KMS-11 (cell line): Measurements from ENCODE around the gene TADA3.

Source experiments
- H2AFZ ChIP-seq: fragments of 200-600 bp; sonication (generic); 2 replicates; pipeline ENCODE4 v1.6.1; 2016; ENCODE audit warnings: antibody characterized with exemption, mixed run types, low read depth
- H3K27ac ChIP-seq: fragments of 200-600 bp; sonication (generic); 2 replicates; pipeline ENCODE4 v1.6.1; 2016; ENCODE audit warnings: mild to moderate bottlenecking, mixed run types
- H3K27me3 ChIP-seq: fragments of 200-600 bp; sonication (generic); 2 replicates; pipeline ENCODE4 v1.6.1; 2017; ENCODE audit warnings: mild to moderate bottlenecking, low read depth, mixed run types, moderate library complexity; ENCODE audit not compliant: insufficient read depth
- H3K36me3 ChIP-seq: fragments of 200-600 bp; sonication (generic); 2 replicates; pipeline ENCODE4 v1.6.1; 2017; ENCODE audit warnings: mild to moderate bottlenecking, mixed run types; ENCODE audit not compliant: insufficient read depth
- H3K4me1 ChIP-seq: fragments of 200-600 bp; sonication (generic); 2 replicates; pipeline ENCODE4 v1.6.1; 2016; ENCODE audit warnings: mild to moderate bottlenecking, low read depth, mixed run types; ENCODE audit not compliant: poor library complexity, severe bottlenecking
- H3K4me2 ChIP-seq: fragments of 200-600 bp; sonication (generic); 2 replicates; pipeline ENCODE4 v1.7.0; 2016; ENCODE audit warnings: mild to moderate bottlenecking, mixed run types
- H3K4me3 ChIP-seq: fragments of 200-600 bp; sonication (generic); IDR thresholded peaks from 2 replicates; pipeline ENCODE4 v1.6.1; 2017; ENCODE audit warnings: low read depth, low read length, mixed read lengths; ENCODE audit not compliant: insufficient read depth
- H3K79me2 ChIP-seq: fragments of 200-600 bp; sonication (generic); 2 replicates; pipeline ENCODE4 v1.6.1; 2016; ENCODE audit warnings: low read depth, mixed run types; ENCODE audit not compliant: insufficient read depth
- H3K9ac ChIP-seq: fragments of 200-600 bp; sonication (generic); 2 replicates; pipeline ENCODE4 v1.6.1; 2016; ENCODE audit warnings: mild to moderate bottlenecking, mixed run types
- H4K20me1 ChIP-seq: fragments of 200-600 bp; sonication (generic); 2 replicates; pipeline ENCODE4 v1.6.1; 2016; ENCODE audit warnings: mild to moderate bottlenecking, mixed run types; ENCODE audit not compliant: insufficient read depth
- TF ChIP-seq, protein P1 (sequence below): fragments of 200-600 bp; sonication (generic); conservative IDR thresholded peaks from 2 replicates; pipeline ENCODE4 v1.6.1; 2017; ENCODE audit warnings: low read depth, mild to moderate bottlenecking, antibody characterized with exemption, low read length, moderate library complexity, mixed read lengths

TADA3 gene

DNA sequence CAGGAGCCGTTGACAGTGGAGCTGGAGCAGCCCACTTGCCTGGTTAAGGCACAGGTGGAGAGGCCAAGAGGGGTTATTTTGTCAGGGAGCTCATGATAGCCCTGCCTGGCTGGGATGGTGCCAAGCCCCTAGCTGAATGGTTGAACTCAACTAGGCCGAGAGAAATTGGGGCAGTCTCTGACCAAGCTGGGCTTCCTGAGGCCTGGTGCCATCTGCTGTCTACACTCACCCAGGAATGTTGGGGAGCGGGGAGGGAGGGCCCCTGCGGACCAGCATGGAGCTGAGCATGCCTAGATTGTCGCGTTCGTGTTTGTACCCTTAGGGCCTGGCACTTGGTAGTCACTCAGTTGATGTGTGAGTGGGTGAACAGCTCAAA lies 59.5 kb downstream of the TADA3 start:
- Histone ChIP-seq H3K4me1 (peaks cover 9% of the 10 kb centered on the region), H3K79me2 (peaks cover 20% of the 10 kb centered on the region), H3K36me3 (no peaks in the 10 kb centered on the region), H3K4me3 (peak overlapping the region; percentile 84), H3K27ac (no peak overlapping the region), H3K27me3 (no peaks in the 10 kb centered on the region), H2AFZ (no peak overlapping the region), H3K4me2 (peak overlapping the region; percentile 95), H3K9ac (peak overlapping the region; percentile 92; the same call in 1 of the 2 replicates), H4K20me1 (no peaks in the 10 kb centered on the region)
- TF ChIP-seq, protein P1, sequence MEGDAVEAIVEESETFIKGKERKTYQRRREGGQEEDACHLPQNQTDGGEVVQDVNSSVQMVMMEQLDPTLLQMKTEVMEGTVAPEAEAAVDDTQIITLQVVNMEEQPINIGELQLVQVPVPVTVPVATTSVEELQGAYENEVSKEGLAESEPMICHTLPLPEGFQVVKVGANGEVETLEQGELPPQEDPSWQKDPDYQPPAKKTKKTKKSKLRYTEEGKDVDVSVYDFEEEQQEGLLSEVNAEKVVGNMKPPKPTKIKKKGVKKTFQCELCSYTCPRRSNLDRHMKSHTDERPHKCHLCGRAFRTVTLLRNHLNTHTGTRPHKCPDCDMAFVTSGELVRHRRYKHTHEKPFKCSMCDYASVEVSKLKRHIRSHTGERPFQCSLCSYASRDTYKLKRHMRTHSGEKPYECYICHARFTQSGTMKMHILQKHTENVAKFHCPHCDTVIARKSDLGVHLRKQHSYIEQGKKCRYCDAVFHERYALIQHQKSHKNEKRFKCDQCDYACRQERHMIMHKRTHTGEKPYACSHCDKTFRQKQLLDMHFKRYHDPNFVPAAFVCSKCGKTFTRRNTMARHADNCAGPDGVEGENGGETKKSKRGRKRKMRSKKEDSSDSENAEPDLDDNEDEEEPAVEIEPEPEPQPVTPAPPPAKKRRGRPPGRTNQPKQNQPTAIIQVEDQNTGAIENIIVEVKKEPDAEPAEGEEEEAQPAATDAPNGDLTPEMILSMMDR: no peak

DNA sequence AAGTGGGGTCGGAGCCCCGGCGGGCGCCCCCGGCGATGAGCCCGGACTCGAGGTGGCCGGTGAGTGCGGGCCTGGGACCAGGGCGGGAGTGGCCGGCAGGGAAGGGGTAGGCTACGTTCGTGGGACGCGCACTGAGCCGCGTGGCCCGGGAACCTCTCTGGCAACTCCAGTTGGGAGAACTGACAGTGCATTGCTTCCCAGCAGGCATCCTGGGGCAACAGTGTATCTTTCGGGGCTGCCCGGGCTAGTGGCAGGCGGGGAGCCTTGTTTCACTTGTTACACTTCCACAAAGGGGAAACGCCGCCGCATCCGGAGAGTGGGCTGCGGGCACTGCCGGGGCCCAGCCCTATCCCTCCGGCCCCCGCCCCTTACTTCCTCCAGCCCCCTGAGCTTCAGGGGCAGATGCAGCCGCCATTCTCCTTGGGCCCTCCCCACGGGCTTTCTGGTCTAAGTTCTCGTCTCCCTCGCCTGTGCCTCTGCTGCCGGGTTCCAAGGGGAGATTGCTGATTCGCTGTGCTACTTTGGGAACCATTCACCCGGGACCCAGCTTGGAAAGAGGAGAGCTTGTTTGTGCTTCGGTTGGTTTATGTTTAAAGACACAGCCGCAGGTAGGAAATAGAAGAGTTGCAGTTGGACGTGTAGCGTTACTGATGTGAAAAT lies 60.1 kb downstream of the TADA3 start:
- Histone ChIP-seq H3K4me1 (peaks cover 9% of the 10 kb centered on the region), H3K79me2 (peaks cover 20% of the 10 kb centered on the region), H3K27ac (peak overlapping the region; percentile 81; the same call in 1 of the 2 replicates), H3K27me3 (no peaks in the 10 kb centered on the region), H2AFZ (peak overlapping the region; percentile 61; the same call in 1 of the 2 replicates), H3K4me2 (peak overlapping the region; percentile 95), H3K36me3 (no peaks in the 10 kb centered on the region), H3K9ac (peak overlapping the region; percentile 92), H3K4me3 (peak overlapping the region; percentile 84), H4K20me1 (no peaks in the 10 kb centered on the region)
- TF ChIP-seq, protein P1: no peak

DNA sequence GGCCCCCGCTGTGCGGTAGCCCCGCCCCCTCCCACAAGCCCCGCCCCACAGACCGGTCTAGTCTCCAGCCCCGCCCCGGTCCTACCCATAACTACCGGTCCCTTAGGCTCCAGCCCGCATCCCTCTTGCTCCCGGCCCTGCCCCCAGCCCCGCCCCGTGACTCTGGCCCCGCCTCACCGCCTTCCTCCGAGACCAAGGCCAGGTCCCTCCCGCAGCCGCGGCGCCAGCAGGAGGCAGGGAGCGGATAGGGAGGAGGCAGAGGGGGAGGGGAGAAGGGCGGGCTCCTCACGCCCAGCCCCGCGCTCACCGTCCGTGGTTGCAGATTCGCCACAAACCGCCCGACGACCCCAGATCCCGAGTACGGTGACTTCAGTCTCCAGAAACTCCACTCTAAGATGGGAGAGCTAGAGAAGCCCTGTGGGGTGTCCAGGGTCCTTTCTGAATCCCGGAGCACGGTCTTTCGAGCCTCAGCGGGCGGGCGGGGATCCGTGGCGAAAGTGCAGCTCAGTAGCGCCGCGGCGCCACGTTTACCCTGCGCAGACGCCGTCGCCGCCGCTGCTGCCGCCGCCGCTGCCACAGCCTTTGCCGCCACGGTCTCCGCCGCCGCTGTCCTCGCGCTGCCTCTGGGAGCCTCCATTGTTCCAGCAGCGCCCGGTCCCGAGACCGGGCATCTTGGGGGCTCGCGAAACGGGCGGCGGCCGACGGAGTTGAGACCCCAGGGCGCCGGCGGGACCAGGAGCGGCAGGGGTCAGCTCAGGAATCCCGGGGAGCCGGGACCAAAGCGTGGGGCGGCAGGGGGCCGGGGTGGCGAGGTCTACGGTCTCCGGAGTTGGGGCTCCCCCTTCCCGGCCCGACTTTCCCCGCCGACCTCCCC lies 60.8 kb downstream of the TADA3 start, which contains the start of gene BRPF1:
BRPF1 (plus strand) TSS at position 530 of the 874 bp plus-strand sequence. CDS start 2,406 bp downstream, outside the sequence.
- Histone ChIP-seq H3K79me2 (peaks cover 20% of the 10 kb centered on the region), H3K4me1 (peaks cover 9% of the 10 kb centered on the region), H3K27ac (peak within 1 kb of the TSS; percentile 81), H3K27me3 (no peaks in the 10 kb centered on the region), H2AFZ (peak within 1 kb of the TSS; percentile 67; the same call in 1 of the 2 replicates), H3K4me2 (peak within 1 kb of the TSS; percentile 95), H3K4me3 (peak within 1 kb of the TSS; percentile 84), H4K20me1 (no peaks in the 10 kb centered on the region), H3K36me3 (no peaks in the 10 kb centered on the region), H3K9ac (peak within 1 kb of the TSS; percentile 92)
- TF ChIP-seq, protein P1: no peak

DNA sequence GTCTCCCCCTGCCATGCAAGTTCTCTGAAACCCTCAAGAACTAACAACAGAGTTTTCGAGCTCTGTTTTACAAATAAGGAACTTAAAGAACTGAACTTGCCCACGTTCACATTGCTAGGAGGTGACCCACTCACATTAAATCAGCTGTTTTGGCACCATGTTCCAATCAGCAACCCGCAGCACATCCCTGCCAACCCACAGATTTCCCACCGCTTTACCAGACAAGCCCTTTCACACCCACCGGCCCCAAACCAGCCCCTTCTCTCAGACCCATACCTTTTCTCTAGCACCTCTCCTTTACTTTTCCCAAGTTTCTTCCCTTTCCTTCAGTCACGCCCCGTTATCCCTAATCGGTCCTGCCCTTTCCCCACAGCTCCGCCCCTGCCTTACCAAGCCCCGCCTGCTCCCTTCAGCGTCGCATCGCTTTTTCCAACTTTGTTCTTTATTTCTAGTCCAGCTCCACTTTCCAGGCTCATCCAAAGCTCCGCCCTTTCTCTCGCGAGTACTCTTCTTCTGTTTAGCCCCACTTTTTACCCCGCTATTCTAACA lies 61.5 kb downstream of the TADA3 start:
- H3K27ac ChIP-seq: no peak overlapping the region
- H4K20me1 ChIP-seq: no peaks in the 10 kb centered on the region
- peaks cover 20% of the 10 kb centered on the region for H3K79me2 ChIP-seq
- TF ChIP-seq, protein P1: no peak
- H3K27me3 ChIP-seq: no peaks in the 10 kb centered on the region
- H3K4me3 ChIP-seq: no peak overlapping the region
- peaks cover 9% of the 10 kb centered on the region for H3K4me1 ChIP-seq
- no peak overlapping the region for H3K9ac ChIP-seq
- H2AFZ ChIP-seq: peak overlapping the region; percentile 67; the same call in 1 of the 2 replicates
- no peaks in the 10 kb centered on the region for H3K36me3 ChIP-seq
- peak overlapping the region; percentile 19; the same call in 1 of the 2 replicates for H3K4me2 ChIP-seq
